NCI-H2196 treated with DMSO at 0.1 percent for 48 hours (cell line): Measurements from ENCODE around the gene GDI1.
A peak's percentile ranks its signal among the peaks of the same experiment; 100 is the strongest.
"Not testable (repeated sequence)": the region's sequence is repeated elsewhere in the genome, so short reads cannot be mapped to it uniquely, and the experiment has no call there.

Experiments used
- DNase-seq: peaks from one replicate; lab custom pipeline; 2025; ENCODE audit not compliant: unreplicated experiment; lab: John Stamatoyannopoulos, UW

The GDI1 gene

DNA sequence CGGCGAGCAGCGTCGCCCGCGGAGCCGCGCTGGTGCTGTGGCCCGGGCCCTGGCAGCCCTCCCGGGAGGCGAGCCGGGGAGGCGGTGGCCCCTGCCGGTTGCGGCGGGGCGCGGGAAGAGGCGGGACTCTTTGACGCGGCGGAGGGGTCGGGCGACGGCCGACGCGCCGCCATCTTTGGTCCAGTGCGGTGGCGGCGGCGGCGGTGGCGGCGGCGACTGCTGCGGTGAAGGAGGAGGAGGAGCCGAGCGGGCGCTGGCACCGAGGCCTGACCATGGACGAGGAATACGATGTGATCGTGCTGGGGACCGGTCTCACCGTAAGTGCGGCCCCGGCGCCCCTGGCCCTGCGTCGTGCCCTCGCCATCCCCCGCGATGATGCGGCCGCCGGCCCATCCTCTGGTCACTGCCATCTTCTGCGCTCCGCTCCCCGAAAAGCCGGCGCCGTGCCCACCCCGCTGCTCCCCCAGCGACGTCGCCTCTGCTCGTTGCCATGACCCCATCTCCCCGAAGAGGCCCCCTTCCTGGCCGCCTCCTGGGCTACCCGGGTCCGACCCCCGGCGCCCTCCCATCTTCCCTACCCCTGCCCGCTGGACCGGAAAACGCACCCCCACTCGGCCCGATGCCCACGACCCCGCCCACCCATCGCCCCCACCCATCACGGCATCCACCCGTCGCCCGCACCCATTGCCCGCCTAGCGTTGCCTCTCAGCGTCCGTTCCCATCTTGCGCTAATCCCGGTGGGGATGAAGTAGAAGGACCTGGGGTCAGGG, at the start of gene GDI1:
Gene GDI1 (plus strand): TSS at position 172 of the 770 bp plus-strand sequence. CDS start 101 bp downstream, at position 273.
- DNase-seq = peak; percentile 7

DNA sequence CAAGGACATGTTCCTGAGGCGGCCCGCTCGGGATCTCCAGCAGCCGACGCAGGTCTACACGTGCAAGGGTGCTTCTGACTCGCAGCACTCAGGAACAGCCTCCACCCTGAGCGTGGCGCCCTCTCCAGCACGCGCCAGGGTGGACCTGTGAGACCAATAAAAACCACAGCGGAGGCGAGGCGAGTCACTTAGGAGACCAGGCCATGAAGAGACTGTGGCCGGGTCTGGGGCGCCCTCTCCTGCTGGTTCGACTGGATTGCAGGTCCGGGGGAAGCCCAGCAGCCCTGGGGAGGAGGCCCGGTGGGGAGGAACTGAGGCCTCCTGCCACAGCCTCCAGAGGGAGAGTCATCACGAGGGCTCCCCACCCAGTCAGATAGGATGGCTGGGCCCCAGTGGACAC, 48.9 kb upstream of the GDI1 start:
- not testable (repeated sequence) for DNase-seq

DNA sequence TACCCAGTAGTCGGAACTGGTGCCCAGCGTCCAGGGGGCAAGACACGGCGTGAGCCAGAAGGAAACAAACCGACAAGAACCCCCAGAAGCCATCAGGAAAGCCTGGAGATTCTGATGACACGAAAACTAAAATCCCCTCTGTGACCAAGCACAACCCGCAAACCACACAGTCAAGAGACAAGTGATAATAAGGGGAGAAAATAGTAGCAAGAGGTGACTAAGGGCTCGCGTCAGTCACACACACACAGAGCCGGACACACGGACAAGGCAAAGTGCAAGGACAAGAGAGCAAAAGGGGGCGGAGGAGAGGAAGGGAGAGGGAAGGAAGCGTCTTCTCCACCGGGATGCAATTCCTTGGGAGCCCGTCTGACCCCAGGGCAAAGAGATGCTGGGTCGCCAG, 48.3 kb upstream of the GDI1 start:
- not testable (repeated sequence) for DNase-seq

DNA sequence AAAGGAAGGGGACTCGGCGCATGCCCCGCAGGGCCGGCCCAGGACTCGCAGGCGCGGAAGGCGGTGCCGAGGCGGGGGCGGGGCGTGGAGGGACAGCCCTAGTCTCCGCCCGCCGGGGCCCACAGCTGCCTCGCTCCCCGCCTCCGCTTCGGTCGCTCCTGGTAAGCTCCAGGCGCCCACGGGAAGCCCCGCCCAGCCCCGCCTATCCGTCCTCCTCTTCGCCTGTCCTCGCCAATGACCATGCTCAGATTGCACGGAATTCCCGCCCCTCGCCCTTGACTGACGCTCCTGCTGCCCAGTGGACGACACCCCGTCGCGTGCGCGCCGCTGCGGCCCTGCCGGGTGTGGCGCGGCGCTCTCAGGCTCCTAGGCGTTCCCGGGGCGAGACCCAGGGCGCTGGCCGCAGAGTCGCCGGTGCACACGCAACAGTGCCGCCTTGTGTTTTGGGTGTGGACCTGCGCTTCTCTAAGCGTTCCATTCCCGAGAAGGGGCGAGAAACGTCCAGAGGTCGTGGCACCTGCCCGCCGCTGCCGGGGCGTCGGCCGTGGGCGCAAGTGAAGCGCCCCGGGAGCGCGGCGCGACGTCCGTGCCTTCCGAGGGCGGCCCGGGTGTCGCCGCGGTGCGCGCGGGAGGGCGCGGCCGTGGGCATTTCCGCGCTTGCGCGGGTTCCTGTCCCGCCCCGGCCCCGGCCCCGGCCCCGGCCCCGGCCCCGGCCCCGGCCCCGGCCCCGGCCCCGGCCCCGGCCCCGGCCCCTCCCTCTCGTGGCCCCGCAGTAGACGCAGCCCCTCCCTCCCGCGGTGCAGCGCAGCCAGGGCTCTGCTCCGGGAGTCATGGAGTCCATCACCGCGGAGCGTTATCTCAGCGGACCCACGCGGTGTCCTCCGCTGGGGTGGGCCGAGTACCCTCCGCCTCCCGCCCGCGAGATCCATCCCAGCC, 46.9 kb upstream of the GDI1 start:
- not testable (repeated sequence) for DNase-seq

DNA sequence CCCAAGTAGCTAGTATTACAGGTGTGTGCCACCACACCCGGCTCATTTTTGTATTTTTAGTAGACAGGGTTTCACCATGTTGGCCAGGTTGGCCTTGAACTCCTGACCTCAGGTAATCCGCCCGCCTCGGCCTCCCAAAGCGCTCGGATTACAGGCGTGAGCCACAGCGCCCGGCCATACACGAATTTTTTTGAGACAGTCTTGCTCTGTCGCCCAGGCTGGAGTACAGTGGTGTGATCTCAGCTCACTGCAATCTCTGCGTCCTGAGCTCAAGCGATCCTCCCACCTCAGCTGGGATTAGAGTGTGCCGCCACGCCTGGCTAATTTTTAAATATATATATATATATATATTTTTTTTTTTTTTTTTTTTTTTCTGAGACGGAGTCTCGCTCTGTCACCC, 40.6 kb upstream of the GDI1 start:
- DNase-seq = not testable (repeated sequence)

DNA sequence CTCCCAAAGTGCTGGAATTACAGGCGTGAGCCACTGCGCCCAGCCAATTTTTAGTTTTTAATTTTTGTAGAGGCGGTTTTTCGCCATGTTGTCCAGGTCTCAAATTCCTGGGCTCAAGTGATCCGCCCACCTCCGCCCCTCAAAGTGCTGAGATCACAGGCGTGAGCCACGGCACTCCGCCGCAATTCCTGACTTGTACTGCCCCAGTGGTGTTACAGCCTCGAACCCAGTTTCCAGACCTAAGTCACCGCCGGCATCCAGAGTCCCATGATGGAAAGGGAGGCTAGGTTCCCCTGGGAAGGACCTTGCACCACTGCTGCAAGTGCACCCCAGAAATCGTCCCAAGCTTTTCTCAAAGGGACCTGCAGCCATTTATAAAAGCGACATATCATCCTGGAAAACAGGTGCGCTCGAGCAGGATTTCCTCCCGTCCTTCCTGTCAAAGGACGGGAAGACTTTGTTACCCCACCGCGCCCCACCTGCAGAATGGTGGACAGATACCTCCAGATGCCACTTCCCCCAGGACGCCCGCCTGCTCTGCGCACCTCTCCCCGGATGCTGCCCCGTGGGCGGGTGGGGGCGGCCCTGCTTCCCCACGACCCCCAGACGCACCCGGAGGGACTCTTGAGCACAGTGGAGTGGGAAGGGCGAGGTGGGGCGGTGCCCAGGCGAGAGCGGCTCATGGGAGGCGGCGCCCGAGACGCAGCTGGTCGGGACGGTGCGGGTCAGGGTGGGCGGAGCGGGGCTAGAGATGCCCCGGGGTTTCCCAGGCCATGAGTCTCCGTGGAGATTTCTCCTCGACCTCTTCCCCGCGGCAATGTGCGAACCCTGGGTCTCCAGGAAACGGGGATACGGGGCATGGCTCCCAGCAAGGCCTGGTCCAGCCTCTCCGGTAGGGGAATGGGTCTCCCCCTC, 39.7 kb upstream of the GDI1 start:
- DNase-seq = peak; percentile 24

- peak; percentile 79 for DNase-seq
These were observed 38.9 kb upstream of the GDI1 start, which contains the start of gene RPL10 for GRCh38 chrX:154397888-154398667. Gene RPL10, plus strand, starts transcription at chrX:154398377. Its CDS starts 143 bp downstream, at chrX:154398520.

DNA sequence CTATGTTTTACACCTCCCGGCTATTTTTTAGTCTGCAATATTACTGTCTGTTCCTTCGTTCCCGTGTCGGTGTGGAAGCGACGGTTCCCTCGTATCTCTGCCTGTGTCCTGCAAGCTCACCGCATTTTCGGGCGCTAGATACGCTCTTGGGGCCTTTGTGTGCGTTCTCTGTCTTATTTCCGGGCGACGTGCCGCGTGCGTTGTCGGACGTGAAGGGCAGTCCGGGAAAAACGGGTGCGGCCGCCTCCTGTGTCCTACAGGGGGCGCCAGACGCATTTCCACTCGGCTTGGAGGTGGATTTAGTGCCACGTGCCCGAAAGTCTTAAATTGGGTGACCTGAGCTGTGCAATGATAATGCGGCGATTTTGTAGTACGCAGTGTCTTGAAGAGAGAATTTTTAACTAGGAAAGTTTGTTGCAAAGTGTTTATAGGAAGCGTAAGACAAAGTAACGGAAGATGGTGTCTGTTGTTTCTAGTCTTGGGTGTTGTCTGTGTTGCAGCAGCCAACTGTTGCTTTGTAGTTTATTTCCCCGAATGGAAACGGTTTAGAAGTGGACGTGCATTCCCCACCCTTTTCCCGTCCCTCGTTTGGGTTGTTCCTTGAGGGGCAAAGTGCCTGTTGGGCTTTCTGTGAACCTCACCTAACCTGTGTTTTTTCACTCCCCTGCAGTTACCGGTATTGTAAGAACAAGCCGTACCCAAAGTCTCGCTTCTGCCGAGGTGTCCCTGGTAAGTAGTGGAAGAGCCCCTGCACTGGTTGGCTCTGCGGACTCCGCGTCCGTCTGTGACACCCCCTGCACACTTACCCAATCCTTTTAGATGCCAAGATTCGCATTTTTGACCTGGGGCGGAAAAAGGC, 38.1 kb upstream of the GDI1 start:
- DNase-seq = peak; percentile 44

DNA sequence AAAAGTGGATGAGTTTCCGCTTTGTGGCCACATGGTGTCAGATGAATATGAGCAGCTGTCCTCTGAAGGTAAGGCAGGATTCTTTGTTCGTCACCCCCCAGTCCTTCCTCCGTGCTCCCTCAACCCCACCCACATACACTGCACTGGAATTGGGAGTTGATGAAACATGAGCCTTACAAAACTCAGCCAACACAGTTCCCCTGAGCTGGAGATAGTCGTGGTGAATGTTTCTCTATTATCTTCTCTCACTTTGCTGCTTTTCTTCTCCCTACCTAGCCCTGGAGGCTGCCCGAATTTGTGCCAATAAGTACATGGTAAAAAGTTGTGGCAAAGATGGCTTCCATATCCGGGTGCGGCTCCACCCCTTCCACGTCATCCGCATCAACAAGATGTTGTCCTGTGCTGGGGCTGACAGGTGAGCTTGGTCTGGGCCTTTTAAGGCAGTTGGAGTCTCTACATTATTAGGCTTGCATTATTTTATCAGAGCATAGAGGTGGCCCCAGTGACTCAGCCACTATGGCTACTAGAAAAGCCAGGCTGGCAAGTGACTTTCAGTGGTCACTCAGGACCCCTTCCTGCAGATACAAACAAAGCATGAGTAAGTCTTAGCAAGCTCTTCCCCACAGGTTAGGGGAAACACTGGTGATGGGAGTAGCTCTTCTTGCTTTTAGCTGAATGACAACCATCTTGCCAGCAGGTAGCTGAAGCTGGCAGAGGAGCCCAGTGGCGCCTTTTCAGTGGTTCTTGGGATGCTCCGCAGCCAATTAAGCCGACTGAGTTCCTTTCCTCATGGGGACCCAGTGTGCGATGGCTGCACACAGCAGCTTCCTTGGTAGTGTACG, 37.2 kb upstream of the GDI1 start:
- DNase-seq = no peak

DNA sequence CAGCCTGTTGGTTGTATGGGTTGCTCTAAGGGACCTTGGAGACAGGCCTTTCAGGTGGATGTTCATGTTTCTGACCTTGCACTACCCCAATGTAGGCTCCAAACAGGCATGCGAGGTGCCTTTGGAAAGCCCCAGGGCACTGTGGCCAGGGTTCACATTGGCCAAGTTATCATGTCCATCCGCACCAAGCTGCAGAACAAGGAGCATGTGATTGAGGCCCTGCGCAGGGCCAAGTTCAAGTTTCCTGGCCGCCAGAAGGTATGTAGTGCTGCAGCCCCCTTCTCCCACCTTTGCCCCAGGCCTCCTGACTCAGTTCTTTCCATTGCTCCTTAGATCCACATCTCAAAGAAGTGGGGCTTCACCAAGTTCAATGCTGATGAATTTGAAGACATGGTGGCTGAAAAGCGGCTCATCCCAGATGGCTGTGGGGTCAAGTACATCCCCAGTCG, 36.6 kb upstream of the GDI1 start:
- not testable (repeated sequence) for DNase-seq

DNA sequence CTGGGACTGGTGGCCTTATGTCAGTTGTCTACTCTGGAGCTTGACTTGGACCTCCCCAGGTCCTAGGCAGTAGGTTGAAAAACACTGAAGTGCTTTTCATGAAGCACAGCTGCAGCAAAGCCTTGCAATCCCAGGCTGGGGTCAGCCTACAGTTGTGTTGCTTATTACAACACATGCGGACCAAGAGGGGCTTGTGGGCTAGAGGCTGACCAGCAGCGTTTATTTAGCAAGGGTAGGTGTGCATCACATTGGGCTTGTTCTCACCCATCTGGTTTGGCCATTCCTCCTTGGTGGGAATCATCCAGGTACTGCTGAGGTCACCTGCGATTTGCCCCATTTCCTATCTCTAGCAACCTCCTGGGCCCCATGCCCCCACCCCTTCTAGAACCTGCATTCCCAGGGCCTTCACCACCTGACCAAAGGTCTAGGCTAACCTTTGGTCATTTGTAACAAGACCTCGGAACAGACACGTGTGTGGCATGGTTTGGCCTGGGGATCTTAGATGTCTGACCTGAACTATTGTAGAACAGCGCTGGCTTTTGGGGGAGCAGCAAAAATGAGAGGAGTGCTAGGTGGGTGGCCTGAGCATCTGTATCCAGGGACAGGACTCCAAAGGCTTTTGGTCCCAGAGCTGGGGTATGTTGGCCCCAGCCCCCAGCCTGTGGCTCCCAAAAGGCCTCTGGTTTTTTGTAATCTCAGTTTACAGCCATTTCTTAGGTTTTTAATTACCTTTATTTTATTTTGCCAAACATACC, 35.7 kb upstream of the GDI1 start:
- no peak for DNase-seq

GRCh38 chrX:154401918-154402621, 34.9 kb upstream of the GDI1 start:
- DNase-seq = no peak

GRCh38 chrX:154402622-154403127, 34.3 kb upstream of the GDI1 start:
- DNase-seq = no peak

DNA sequence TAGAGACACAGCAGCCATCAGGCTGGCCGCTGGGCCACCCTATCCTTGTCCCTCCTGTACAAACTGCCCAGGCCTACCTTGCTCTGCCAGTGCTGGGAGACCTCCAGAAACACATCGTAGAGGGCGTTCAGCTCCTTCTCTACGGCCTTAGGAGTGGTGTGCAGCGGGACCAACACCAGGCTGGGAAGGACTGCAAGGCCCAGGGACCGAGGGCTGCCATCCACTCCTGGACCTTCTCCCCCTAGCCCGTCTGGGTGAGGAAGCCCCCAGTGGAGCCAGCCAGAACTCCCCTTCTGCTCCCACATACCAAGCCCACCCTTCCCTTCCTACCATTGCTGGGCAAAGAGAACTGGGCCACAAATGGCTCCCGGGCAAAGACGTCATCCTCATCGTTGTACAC, 33.8 kb upstream of the GDI1 start:
- DNase-seq = no peak

DNA sequence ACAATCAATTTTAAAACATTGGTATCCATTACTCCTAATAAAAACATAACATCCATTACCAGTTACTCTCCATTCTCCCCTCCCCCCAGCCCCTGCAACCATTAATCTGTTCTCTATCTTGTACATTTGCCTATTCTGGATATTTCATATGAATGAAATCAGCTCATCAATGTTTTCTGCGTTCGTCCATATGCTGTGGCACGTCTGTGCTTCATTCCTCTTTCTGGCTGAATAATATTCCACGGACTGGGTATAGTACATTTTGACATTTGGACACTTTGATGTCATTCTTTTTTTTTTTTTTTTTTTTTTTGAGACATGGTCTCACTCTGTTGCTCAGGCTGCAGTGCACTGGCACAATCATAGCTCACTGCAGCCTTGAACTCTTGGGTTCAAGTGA, 33.1 kb upstream of the GDI1 start:
- DNase-seq = no peak

DNA sequence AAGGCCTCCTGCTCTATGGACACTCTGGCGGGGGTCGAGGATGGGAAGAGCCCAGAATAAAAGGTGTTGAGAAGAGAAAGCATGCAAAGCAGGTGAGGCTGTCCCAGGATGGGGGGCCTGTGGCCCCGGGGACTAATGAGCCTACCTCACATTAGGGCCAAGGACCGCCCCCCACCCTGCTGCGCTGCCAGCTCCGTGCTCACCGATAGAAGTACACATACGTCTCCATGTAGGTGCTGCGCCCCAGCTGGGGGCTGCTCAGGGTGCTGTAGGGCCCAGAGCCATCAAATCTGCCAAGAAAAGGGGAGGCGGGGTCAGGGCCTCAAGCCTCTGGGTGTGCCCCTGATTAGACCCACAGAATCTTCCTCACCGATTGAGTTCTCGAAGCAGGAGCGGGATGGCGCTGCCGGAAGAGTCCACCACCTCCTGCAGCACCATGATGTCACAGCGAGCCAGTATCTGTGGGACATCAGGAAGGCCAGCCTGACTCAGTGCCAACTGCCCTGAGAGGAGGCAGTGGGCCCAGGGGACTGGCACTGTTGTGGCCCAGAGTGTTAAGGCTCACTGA, 32.2 kb upstream of the GDI1 start:
- DNase-seq = no peak
